Anterior cingulate cortex (tissue), 58 donors: ENCODE measurements around the gene PPAN.

Source experiments
- DNase-seq, 58 donors: peaks; one replicate each; lab custom pipeline; 2025; lab: John Stamatoyannopoulos, UW

Gene PPAN, protein sequence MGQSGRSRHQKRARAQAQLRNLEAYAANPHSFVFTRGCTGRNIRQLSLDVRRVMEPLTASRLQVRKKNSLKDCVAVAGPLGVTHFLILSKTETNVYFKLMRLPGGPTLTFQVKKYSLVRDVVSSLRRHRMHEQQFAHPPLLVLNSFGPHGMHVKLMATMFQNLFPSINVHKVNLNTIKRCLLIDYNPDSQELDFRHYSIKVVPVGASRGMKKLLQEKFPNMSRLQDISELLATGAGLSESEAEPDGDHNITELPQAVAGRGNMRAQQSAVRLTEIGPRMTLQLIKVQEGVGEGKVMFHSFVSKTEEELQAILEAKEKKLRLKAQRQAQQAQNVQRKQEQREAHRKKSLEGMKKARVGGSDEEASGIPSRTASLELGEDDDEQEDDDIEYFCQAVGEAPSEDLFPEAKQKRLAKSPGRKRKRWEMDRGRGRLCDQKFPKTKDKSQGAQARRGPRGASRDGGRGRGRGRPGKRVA

DNA sequence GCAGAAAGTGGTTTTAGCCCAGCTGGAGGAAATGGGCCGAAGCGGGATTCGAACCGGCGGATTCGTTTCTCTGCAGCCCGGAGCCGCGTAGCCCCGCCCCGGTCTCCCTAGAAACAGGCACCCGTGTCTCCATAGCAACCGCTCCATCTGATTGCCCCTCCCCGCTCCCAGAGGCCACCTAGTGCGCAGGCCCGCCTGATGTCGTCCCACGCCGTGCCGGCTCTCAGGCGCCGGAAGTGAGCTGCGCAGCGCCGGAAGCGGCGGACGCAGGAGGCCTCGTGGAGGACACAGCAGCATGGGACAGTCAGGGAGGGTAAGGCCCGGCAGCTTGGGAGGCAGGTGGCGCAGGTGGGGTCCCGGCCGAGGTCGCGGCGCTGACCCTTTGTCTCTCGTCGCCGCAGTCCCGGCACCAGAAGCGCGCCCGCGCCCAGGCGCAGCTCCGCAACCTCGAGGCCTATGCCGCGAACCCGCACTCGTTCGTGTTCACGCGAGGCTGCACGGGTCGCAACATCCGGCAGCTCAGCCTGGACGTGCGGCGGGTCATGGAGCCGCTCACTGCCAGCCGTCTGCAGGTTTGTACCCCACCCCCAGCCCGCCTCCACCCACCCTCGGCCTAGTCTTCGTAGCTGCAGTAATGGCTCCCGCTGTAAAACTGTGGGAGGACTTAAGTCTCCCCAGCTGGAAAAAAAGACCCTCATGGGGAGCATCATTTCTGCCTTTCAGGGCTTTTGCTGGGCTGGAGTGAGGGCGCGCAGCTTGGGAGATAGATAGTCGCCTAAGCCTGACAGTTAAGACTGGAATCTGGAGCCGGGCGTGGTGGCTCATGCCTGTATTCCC lies at the start of gene PPAN:
Gene PPAN (plus strand): TSS at position 263 of the 837 bp plus-strand sequence. CDS start 33 bp downstream, at position 296.
- peak; percentile 55 to 98 (median 96) for DNase-seq

DNA sequence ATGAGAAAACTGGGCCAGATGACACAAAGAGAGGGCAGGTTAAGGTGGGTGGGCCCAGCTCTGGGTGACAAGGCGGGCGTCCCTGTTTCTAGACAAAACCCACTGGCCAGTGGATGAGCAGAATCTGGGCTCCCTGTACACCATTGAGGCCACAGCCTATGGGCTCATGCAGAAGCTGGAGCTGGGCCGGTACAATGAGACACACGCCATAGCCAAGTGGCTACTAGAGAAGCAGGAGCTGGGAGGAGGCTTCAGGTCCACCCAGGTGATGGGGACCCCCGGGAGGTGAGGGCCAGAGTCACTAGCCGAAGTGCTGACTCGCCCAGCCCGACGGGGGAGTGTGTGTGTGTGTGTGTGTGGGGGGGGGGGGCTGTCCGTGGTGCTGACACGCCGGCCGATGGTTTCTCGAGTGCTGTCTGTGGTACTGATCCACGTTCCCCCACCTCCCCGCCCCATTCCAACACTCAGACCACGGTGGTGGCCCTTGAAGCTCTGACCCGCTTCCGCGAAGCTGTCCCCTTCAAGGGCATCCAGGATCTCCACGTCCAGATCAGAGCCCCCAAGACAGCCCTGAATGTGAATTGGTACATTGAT lies 44.3 kb upstream of the PPAN start:
- no peak for DNase-seq

DNA sequence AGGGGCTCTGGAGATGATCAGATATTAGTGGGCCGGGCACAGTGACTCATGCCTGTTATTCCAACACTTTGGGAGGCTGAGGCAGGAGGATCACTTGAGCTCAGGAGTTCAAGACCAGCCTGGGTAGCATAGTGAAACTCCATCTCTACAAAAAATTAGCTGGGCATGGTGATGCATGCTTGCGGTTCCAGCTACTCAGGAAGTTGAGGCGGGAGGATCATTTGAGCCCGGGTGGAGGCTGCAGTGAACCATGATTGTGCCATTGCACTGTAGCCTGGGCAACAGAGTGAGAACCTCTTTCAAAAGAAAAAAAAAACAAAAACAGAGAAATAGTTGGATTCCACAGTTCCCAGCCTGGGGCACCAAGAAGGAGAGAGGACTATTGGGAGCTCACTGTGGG lies 38.0 kb upstream of the PPAN start:
- no peak for DNase-seq

DNA sequence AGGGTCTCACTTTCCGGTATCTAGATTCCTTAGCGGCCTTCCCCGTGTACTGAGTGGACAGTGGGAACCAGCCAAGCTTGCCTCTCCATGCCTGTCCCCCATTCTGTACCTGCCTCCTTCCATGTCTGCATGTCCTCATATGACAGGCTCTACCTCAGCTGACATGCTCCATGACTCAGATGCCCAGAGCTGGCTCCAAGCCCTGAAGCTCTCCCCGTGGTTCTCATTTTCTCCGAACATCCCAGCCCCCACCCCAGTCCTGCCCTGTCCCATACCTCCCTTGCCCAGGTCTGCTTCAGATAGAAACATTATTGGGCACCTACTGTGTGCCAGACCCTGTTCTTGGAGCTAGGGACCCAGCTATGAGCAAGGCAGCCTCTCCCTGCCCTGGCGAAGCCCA lies 37.1 kb upstream of the PPAN start:
- DNase-seq = no peak

DNA sequence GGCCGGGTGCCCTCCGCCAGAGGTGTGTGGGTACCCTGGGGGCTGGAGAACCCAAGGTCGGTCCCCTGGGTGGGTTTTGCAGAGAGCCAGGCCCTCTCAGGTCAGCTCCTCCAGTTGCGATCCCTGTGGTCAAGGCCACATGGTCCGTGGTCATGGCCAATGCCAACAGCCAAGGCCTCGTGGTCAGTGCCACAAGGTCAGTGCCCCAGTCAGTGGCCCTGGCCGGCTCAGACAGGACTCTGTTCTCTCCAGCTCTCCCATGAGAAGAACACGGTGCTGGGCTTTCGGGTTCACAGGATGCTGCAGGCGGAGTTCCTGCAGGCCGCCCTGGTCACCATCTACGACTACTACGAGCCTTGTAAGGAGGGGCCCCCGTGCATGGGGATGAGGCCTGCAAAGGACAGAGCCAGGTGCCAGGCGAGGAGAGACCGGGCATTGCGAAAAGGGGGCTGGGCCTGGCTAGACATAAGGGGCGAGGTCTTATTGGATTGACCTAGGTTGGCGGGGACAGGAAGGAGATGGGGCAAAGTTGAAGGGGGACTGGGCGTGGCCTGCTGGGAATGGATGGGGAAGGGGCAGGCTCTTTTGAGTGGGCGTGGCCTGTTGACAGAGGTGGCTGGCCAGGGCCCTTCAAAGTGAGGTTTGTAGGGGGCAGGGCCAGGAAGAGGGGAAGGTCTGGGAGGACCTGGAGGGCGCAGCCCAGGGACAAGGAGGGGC lies 35.3 kb upstream of the PPAN start:
- DNase-seq = no peak

DNA sequence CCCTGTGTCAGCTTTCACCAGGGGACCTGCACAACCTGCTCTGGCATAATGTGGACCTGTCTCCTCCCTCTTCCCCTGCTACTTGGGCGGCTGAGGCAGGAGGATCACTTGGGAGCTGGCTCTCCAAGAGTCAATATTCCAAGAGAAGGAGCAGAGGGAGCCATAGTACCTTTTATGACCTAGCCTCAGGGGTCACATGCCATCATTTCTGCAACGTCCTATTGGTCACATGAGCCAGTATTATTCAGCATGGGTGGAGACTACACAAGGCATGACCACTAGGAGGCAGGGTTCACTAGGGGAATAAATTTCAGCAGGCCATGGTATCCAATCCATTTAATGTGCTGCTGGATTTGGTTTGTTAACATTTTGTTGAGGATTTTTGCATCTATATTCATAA lies 32.0 kb upstream of the PPAN start:
- DNase-seq = no peak

DNA sequence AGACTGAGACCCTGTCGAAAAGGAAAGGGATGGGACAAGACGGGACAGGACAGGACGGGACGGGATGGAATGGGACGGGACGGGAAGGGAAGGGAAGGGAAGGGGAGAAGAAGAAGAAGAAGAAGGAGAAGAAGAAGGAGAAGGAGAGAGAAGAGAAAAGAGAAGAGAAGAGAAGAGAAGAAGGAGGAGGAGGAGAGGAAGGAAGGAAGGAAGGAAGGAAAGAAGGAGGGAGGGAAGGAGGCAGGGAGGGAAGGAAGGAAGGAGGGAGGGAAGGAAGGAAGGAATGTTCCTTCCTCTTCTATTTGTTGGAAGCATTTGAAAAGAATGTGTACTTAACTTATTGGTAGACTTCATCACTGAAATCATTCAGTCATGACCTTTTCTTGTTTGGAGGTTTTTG lies 29.6 kb upstream of the PPAN start:
- DNase-seq = no peak

DNA sequence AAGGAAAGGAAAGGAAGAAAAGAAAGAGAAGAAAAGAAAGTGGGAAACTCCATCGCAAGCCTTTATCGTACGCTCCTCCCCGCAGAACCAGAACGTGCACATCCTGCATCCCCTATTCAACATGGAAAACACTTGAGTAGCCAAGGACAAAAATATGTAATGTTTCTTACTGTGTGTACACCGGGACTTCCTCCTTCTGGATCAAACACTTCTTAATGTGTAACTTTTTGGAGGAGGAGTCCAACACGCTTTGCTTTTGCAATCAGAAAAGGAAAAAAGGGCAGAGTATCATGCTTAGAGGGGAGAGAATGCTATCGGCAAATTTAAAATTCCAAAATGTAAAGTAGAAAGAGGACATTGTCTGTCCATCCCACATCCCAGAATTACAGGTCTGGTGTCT lies 27.8 kb upstream of the PPAN start:
- no peak for DNase-seq

DNA sequence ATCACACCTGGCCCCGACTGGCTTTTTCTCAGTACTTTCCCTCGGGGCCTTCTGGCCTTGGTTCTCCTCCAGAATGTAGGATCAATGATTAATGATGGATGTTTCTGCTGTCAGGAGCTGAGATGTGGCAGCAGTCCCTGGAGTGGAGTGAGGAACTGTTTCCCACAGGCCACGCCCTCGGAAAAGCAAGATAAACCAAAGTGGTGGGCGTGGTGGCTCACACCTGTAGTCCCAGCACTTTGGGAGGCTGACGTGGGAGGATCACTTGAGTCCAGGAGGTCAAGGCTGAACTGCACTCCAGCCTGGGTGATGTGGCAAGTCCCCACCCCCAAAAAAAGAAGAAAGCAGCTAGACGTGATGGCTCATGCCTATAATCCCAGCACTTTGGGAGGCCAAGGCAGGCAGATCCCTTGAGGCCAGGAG lies 27.1 kb upstream of the PPAN start:
- DNase-seq = no peak

DNA sequence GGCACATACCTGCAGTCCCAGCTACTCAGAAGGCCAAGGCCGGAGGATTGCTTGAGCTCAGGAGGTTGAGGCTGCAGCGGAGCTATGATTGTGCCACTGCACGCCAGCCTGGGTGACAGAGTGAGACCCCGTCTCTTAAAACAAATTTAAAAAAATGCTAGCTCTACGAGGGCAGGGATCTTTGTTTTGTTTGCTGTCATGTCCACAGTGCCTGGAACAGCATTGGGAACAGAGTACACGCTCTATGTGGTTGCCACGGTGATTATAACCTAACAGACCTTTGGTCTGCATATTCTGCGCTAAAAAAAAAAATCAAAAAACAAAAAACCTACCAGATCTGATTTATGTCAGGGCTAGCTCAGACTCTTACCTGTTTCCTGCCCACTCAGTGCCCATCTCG lies 22.3 kb upstream of the PPAN start:
- no peak for DNase-seq

DNA sequence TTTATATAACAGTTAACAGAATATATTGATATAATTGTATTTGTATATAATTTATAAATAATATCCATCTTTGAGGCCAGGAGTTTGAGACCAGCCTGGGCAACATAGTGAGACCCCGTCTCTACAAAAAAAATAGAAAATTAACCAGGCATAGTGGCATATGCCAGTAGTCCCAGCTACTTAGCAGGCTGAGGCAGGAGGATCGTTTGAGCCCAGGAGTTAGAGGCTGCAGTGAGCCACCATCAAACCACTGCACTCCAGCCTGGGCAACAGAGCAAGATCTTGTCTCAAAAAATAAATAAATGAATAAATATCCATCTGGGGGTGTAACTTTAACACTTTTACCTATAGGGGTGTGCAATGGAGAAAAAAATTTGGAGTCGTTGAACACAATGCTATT lies 21.4 kb upstream of the PPAN start:
- no peak for DNase-seq

DNA sequence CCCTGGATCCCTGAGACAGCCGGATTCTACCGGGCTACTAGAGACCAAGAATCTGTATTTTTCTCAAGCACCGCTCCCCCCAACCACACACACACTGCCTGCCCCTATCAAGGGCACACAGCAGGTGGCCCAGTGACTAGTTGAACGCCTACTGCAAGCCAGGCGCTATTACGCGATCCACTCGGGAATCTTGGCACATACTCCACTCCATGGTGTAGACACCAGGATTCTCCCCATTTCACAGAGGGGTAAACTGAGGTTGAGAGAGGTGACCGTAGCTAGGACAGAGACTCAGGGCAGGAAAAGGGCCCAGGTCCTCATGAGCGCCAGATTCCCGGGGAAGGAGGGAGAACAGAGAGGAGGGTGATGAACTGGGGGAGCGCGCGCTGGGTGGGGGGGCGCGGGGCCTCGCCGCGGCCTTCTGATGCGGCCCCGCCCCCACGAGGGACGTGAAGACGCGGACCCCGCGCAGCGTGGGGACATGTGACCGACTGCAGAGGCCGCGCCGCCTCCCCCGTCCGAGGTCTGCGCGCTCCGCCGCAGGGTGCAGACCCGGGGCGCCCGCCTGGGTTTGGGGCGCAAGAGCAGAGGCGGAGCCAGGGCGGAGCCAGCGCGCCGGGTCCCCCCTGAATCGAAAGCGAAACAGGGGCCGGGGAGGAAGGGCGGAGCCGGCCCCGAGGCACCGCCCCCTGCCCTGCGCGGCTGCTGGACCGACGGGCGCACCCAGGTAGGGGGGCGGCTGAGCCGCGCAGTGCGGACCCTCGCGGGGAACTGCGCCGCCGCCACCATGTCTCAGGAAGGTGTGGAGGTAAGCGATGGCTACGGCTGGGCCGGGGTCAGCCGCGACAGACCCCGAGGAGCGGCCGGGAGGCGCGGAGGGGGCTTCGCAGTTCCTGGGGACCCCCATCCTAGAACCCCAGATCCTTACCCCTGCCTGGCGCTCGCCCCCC lies 20.2 kb upstream of the PPAN start, which contains the start of gene SHFL:
Gene SHFL (plus strand): TSS at position 677 of the 950 bp plus-strand sequence. CDS start 111 bp downstream, at position 788.
- DNase-seq = peak in 51 of 58 donors; percentile 7 to 81 (median 45)

DNA sequence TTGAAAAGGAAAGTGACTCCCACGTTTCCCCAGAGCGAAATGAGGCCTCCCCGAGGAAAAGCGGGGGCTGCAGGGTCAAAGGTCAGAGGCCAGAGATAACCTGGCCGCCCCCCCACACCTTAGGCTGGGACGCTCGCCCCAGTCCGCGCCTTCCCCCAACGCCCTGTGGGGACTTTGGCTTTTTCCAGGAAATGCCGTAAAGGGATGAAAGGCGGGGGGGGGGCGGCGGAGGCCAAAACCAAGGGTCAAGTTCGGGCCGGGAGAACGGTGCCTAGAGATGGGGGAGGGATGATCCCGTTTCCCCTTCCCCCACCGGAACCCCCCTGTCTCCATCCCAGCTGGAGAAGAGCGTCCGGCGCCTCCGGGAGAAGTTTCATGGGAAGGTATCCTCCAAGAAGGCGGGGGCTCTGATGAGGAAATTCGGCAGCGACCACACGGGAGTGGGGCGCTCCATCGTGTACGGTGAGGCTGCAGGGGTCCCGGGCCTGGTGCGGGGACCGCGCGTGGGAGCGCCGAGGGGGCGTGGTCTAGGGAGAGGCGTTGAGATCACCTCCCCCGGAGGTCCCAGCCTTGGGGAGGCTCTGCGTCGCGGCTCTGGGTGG lies 19.5 kb upstream of the PPAN start:
- peak in 2 of 58 donors; percentile 18 to 48 for DNase-seq

DNA sequence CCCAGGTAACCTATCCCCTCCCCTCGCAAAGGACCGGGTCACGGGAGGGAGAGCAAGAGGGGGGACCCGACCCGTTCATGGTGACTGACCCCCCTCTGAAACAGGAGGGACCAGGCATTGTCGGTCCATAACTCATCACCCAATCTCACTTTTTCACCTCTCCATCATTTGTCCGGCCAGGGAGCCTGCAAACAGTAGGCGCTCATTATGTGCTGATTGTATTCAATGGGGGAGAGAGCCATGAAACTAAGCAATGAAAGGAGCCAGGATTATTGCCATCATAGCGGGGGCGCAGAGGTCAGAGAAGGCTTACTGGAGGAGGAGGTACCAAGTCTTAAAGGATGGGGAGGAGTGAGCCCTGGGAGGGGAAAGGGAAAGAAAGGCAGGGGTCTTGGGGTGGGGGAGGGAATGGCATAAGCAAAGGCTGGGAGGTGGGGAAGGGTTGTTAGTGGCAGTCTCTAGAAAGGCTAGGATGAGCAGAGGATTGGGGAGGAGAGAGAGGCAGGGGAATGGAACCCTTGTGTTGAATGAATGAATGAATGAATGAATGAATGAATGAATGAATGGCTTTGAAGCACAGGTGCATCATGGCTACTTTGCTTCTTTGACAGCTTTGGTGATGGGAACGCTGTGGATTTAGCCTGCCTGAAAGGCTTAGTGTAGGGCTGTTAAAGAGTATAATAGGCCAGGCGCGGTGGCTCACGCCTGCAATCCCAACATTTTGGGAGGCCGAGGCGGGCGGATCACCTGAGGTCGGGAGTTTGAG lies 18.7 kb upstream of the PPAN start:
- DNase-seq = no peak

DNA sequence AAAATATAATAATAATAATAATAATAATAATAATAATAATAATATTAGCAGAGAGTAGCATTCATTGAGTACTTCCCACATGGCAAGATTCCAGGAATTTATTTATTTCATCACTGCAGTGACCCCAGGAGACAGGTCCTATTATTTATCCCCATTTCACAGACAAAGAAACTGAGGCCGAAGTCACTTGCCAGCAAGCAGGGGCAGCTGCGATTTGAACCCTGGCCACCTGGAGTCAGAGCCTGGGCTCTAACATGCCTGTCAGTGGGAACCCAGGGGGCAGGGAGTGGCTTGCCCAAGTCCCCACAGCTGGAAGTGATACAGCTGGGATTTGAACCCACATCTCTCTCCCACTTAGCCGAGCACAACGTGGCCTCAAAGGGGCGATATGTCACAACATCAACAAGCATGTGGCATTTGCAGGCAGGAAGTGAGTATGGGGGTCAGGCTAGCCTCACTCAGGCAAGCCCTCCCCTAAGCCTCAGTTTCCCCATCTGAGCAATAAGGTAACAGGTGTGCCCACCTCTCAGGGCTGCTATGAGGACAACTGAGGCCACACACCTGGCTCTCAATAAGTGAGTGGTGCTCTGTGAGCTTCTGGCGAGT lies 17.1 kb upstream of the PPAN start:
- DNase-seq = no peak

DNA sequence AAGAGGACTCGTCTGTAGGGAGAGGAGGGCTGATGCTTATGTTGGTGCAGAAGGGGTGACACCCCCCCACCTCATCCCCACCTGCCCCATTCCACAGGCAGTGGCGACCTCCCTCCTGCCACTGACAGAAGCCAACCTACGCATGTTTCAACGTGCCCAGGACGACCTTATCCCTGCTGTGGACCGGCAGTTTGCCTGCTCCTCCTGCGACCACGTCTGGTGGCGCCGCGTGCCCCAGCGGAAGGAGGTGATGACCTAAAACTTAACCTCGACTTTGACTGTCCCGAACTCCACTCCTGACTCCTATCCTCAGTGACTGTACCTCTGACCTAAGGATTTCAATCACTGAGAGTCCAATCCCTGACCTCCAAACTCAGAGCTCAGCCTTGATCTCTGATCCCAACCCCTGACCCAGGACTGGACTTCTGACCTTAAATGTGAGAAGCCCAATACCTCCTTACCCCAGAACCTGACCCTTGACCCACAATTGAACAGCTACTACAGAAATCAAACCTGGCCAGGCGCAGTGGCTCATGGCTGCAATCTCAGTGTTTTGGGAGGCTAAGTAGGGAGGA lies 16.3 kb upstream of the PPAN start:
- DNase-seq = no peak

DNA sequence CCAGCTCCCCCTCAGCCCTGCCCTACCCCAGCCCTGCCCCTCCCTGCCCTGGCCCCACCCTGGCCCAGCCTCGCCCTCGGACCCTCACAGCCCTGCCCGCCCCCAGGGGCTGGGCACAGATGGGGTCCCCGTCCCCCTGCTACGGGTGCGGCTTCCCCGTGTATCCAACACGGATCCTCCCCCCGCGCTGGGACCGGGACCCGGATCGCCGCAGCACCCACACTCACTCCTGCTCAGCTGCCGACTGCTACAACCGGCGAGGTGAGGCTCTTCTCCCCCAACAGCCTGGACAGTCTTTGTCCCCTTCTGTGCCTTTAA lies 14.8 kb upstream of the PPAN start:
- DNase-seq = no peak
